ENCODE measurements around the gene CHMP5. TPM values are rescaled to one million over a fixed set of nuclear protein-coding genes. Genes with fewer than 3 reads are reported as not detected.
A peak's percentile ranks its signal among the peaks of the same experiment; 100 is the strongest.

CHMP5 gene
- total RNA-seq, 1 experiment from 2014 or later, result 61.8 TPM

- no peak for DNase-seq (ENCODE audit: low read depth, low spot score)
- Histone ChIP-seq H3K4me3 (replicated peaks in 1 of 2; ENCODE audit: low read depth in 1 of 2, low read length in 2 of 2) (peak overlapping the region; percentile 65 to 99), H3K9ac (ENCODE audit: low read length) (peak overlapping the region; percentile 93), H3K36me3 (ENCODE audit: control insufficient read depth in 1 of 2, insufficient read depth in 2 of 2, low read length in 2 of 2) (peaks cover 31 to 34% of the 10 kb centered on the region in 2 experiments), H3K79me2 (ENCODE audit: insufficient read depth, low read length) (peaks cover 61% of the 10 kb centered on the region), H3K27me3 (ENCODE audit: insufficient read depth, low read length) (no peaks in the 10 kb centered on the region), H3K4me1 (ENCODE audit: control insufficient read depth in 1 of 2, insufficient read depth in 2 of 2, low read length in 2 of 2) (peaks cover 3 to 16% of the 10 kb centered on the region in 2 experiments; a peak in 3 of 4 replicates), H3K9me3 (ENCODE audit: control insufficient read depth in 1 of 2, insufficient read depth in 1 of 2, low read depth in 1 of 2, low read length in 2 of 2) (no peaks in the 10 kb centered on the region), H3K4me2 (ENCODE audit: low read length) (peak overlapping the region; percentile 99), H3K9me2 (ENCODE audit: insufficient read depth) (no peaks in the 10 kb centered on the region), H3K27ac (ENCODE audit: low read depth, low read length) (peak overlapping the region; percentile 31), H2AFZ (ENCODE audit: low read depth, low read length, poor library complexity, severe bottlenecking) (no peak overlapping the region), H4K20me1 (ENCODE audit: insufficient read depth) (no peaks in the 10 kb centered on the region)
- intact Hi-C loops (cut with micrococcal nuclease), result loop anchor here (2.0 kb wide), 1 partner anchor 37 kb away; no protein-coding TSS in a partner anchor
- ChIA-PET CTCF (no interaction called here), RAD21 (ENCODE audit: low non-redundant PET in 1 of 2, low total read pairs in 2 of 2, uncharacterized antibody in 2 of 2, unreplicated experiment in 2 of 2) (no interaction called here), POLR2A (no interaction called here)
- BruUV-seq (replicated peaks), result no TSS peak
- ATAC-seq, result peak; percentile 2
- no peak for TF ChIP-seq EGR1 (IDR thresholded peaks at IDR 0.05; ENCODE audit: low read depth)
- no peak for TF ChIP-seq ZBTB33 (IDR thresholded peaks at IDR 0.05; ENCODE audit: extremely low read depth, insufficient replicate concordance, low read length)
- TF ChIP-seq SRF (IDR thresholded peaks at IDR 0.05; ENCODE audit: low read depth), result no peak
- peak; percentile 16; the same call in 1 of the 2 replicates for TF ChIP-seq SIN3A (IDR thresholded peaks at IDR 0.05; ENCODE audit: low read depth)
Measured at GRCh38 chr9:33265211-33265865, 489 bp downstream of the CHMP5 start.

DNA sequence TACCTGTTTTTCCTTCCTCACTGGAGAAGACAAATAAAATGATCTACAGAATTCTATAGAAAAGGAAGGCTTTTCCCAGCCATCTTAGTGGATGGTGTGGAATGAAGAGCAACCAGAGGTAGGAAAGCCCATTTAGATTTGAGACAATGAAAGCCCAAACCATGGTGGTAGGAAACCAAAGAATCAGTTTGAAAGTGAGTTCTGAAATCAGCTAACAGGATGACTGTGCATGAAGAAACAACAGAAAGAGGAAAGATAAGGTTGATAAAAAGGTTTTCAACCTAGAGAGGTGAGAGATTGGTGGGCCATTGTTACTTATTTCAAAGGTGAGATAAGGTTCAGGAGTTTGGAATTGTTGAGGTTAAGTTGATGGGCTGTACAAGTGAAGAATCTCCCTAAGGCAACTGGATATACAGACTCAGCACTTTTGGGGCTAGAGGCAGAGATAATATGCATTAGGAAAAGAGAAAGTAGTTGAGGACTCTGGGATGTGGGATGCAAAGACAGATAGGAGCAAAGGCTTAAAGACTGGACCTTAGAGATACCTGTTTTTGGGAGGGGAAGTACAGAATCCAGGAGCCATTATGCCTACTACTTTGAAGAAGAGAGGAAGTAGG lies 2.4 kb downstream of the CHMP5 start:
- Histone ChIP-seq H3K9me3 (ENCODE audit: control insufficient read depth in 1 of 2, insufficient read depth in 1 of 2, low read depth in 1 of 2, low read length in 2 of 2) (no peaks in the 10 kb centered on the region), H3K27ac (ENCODE audit: low read depth, low read length) (no peak overlapping the region), H3K9me2 (ENCODE audit: insufficient read depth) (no peaks in the 10 kb centered on the region), H3K27me3 (ENCODE audit: insufficient read depth, low read length) (no peaks in the 10 kb centered on the region), H2AFZ (ENCODE audit: low read depth, low read length, poor library complexity, severe bottlenecking) (no peak overlapping the region), H4K20me1 (ENCODE audit: insufficient read depth) (no peaks in the 10 kb centered on the region), H3K79me2 (ENCODE audit: insufficient read depth, low read length) (peaks cover 44% of the 10 kb centered on the region), H3K4me1 (ENCODE audit: control insufficient read depth in 1 of 2, insufficient read depth in 2 of 2, low read length in 2 of 2) (peaks cover 3 to 16% of the 10 kb centered on the region in 2 experiments; a peak in 3 of 4 replicates), H3K36me3 (ENCODE audit: control insufficient read depth in 1 of 2, insufficient read depth in 2 of 2, low read length in 2 of 2) (peaks cover 23 to 33% of the 10 kb centered on the region in 2 experiments; a peak in 3 of 4 replicates), H3K4me2 (ENCODE audit: low read length) (no peak overlapping the region), H3K9ac (ENCODE audit: low read length) (no peak overlapping the region), H3K4me3 (replicated peaks in 1 of 2; ENCODE audit: low read depth in 1 of 2, low read length in 2 of 2) (no peak overlapping the region)
- ATAC-seq (no peak), DNase-seq (ENCODE audit: low read depth, low spot score) (no peak)
- ChIA-PET RAD21 (ENCODE audit: low non-redundant PET in 1 of 2, low total read pairs in 2 of 2, uncharacterized antibody in 2 of 2, unreplicated experiment in 2 of 2) (no interaction called here), CTCF (no interaction called here), POLR2A (no interaction called here)
- BruUV-seq (replicated peaks), result no TSS peak
- intact Hi-C loops (cut with micrococcal nuclease), result no loop called here
- TF ChIP-seq EGR1 (IDR thresholded peaks at IDR 0.05; ENCODE audit: low read depth), result no peak
- TF ChIP-seq RAD21 (IDR thresholded peaks at IDR 0.05; ENCODE audit: low read depth), result no peak
- TF ChIP-seq ZBTB33 (IDR thresholded peaks at IDR 0.05; ENCODE audit: extremely low read depth, insufficient replicate concordance, low read length), result no peak
- TF ChIP-seq POLR2AphosphoS5 (IDR thresholded peaks at IDR 0.05; ENCODE audit: low read depth, low read length), result no peak
- TF ChIP-seq CBX3 (IDR thresholded peaks at IDR 0.05; ENCODE audit: low read depth), result no peak
- no peak for TF ChIP-seq YY1 (IDR thresholded peaks at IDR 0.05; ENCODE audit: extremely low read depth, insufficient replicate concordance, low read depth, low read length)
- no peak for TF ChIP-seq ELF1 (IDR thresholded peaks at IDR 0.05; ENCODE audit: borderline replicate concordance, low read depth)
- no peak for TF ChIP-seq TCF7L2 (IDR thresholded peaks at IDR 0.05; ENCODE audit: borderline replicate concordance, extremely low read depth, insufficient read depth, insufficient read length)
- no peak for TF ChIP-seq JUND (IDR thresholded peaks at IDR 0.05)
- no peak for TF ChIP-seq SRF (IDR thresholded peaks at IDR 0.05; ENCODE audit: low read depth)
- TF ChIP-seq SIN3A (IDR thresholded peaks at IDR 0.05; ENCODE audit: low read depth), result no peak
- TF ChIP-seq SP1 (IDR thresholded peaks at IDR 0.05; ENCODE audit: low read depth), result no peak
- TF ChIP-seq MAX (IDR thresholded peaks at IDR 0.05), result no peak
- no peak for TF ChIP-seq ZNF274 (IDR thresholded peaks at IDR 0.05; ENCODE audit: low read depth, low read length)

All from HCT116 (cell line).